Measurements from ENCODE around the gene APOBEC3C.

The APOBEC3C gene

GRCh38 chr22:38967451-38968450 is 46.3 kb upstream of the APOBEC3C start:
- no peak for DNase-seq (ENCODE audit: low read depth)
- H3K4me3 ChIP-seq (ENCODE audit: low read depth, low read length): no peak overlapping the region
- TF ChIP-seq CTCF (IDR thresholded peaks at IDR 0.05; ENCODE audit: control insufficient read depth, extremely low read depth, insufficient read depth): no peak

- no peak overlapping the region for H3K4me3 ChIP-seq (ENCODE audit: low read depth, low read length)
- no peak for TF ChIP-seq CTCF (IDR thresholded peaks at IDR 0.05; ENCODE audit: control insufficient read depth, extremely low read depth, insufficient read depth)
- no peak for DNase-seq (ENCODE audit: low read depth)
Measured at GRCh38 chr22:38968801-38969200, 45.3 kb upstream of the APOBEC3C start.

GRCh38 chr22:38970551-38970950 is 43.5 kb upstream of the APOBEC3C start:
- no peak for TF ChIP-seq CTCF (IDR thresholded peaks at IDR 0.05; ENCODE audit: control insufficient read depth, extremely low read depth, insufficient read depth)
- no peak for DNase-seq (ENCODE audit: low read depth)
- H3K4me3 ChIP-seq (ENCODE audit: low read depth, low read length): no peak overlapping the region

GRCh38 chr22:38971202-38971601 is 42.9 kb upstream of the APOBEC3C start:
- H3K4me3 ChIP-seq (ENCODE audit: low read depth, low read length): no peak overlapping the region
- TF ChIP-seq CTCF (IDR thresholded peaks at IDR 0.05; ENCODE audit: control insufficient read depth, extremely low read depth, insufficient read depth): no peak

GRCh38 chr22:38971791-38972190 is 42.3 kb upstream of the APOBEC3C start:
- H3K4me3 ChIP-seq (ENCODE audit: low read depth, low read length): no peak overlapping the region
- no peak for TF ChIP-seq CTCF (IDR thresholded peaks at IDR 0.05; ENCODE audit: control insufficient read depth, extremely low read depth, insufficient read depth)
- no peak for DNase-seq (ENCODE audit: low read depth)

More at GRCh38 chr22:38971202-38971601, 42.9 kb upstream of the APOBEC3C start:
- no peak for DNase-seq (ENCODE audit: low read depth)

- no peak for DNase-seq (ENCODE audit: low read depth)
- H3K4me3 ChIP-seq (ENCODE audit: low read depth, low read length): no peak overlapping the region
- no peak for TF ChIP-seq CTCF (IDR thresholded peaks at IDR 0.05; ENCODE audit: control insufficient read depth, extremely low read depth, insufficient read depth)
Measured at GRCh38 chr22:38972558-38972957, 41.5 kb upstream of the APOBEC3C start.

All from LNCaP clone FGC (cell line).